Midbrain (tissue), 1 donor: Measurements from ENCODE around the gene MAG.
A peak's percentile ranks its signal among the peaks of the same experiment; 100 is the strongest.

Source experiments
- DNase-seq: peaks from one replicate; lab custom pipeline; 2025; lab: John Stamatoyannopoulos, UW

Gene MAG

DNA sequence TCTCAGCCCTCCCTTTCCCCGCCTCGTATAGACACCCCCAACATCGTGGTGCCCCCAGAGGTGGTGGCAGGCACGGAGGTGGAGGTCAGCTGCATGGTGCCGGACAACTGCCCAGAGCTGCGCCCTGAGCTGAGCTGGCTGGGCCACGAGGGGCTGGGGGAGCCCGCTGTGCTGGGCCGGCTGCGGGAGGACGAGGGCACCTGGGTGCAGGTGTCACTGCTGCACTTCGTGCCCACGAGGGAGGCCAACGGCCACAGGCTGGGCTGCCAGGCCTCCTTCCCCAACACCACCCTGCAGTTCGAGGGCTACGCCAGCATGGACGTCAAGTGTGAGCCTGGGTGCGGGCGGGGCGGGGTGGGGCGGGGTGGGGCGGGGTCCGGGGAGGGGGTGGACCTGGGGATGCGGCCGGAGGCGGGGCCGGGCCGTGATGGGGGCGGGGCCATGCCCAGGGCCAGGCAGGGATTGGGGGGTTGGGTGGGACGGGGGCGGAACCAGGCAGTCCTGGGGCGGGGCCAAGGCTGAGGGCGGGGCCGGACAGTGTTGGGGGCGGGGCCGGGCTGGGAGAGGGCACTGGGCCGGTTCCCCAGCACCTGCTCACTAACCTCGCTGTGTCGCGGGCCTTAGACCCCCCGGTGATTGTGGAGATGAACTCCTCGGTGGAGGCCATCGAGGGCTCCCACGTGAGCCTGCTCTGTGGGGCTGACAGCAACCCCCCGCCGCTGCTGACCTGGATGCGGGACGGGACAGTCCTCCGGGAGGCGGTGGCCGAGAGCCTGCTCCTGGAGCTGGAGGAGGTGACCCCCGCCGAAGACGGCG is 7.8 kb downstream of the MAG start:
- peak; percentile 63 for DNase-seq

DNA sequence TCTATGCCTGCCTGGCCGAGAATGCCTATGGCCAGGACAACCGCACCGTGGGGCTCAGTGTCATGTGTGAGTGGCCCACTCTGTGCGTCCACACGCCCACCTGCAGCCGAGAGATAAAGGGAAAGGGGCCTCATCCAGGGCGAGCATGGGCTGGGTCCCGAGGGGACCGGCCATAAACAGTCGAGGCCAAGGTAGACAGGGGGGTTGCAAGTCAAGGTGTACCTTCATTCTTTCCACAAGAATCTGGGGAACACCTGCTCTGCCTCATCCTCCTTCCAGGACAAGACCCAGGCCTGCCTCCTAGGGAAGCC is 8.3 kb downstream of the MAG start:
- DNase-seq, result no peak

DNA sequence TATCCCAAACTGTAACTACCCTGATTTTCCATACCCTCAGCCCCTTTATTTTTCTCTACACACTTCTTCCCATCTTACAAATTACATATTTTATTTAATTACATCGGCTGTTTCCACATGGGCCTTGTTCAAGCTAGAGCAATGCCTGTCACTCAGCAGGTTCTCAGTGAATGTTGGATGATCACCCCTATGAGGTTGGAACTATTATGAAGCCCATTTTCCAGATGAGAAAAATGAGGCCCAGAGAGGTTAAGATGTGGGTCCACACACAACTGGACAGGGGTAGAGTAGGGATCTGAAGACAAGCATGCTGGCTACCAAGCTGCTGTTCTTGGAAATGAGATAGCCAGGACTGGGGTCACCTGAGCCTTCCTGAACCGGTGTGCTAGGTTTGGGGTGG is 10.0 kb downstream of the MAG start:
- no peak for DNase-seq

DNA sequence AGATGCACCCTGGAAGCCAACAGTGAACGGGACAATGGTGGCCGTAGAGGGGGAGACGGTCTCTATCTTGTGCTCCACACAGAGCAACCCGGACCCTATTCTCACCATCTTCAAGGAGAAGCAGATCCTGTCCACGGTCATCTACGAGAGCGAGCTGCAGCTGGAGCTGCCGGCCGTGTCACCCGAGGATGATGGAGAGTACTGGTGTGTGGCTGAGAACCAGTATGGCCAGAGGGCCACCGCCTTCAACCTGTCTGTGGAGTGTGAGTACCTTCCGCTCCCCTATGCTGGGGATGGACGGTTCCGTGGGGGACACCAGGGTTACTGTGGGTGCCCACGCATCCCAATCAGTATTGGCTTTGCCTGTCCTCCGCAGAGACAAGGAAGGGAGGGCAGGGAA is 10.5 kb downstream of the MAG start:
- no peak for DNase-seq

DNA sequence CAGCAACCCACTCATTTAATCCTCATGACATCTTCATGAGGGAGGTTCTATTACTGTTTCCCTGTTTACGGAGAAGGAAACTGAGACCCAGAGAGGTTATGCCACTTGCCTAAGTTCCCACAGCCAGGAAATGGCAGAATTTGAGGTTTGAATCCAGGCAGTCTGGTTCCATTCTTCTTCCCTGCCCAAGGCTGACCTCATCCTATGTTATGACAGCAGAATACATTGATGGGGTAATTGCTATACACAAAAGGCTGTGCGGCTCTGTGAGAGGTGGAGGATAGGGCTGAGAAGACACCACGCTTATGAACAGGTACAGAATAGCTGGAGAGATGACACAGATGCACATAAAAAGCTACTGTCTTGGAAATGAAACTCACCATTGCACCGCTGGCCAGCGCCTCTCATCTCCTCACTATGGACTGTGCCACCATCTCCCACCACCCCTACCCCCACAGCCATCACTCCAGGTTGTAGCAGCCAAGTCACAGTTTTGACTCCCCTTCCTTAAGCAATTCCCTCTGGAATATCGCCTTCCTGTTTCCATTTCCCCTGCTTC is 11.5 kb downstream of the MAG start:
- DNase-seq, result no peak

DNA sequence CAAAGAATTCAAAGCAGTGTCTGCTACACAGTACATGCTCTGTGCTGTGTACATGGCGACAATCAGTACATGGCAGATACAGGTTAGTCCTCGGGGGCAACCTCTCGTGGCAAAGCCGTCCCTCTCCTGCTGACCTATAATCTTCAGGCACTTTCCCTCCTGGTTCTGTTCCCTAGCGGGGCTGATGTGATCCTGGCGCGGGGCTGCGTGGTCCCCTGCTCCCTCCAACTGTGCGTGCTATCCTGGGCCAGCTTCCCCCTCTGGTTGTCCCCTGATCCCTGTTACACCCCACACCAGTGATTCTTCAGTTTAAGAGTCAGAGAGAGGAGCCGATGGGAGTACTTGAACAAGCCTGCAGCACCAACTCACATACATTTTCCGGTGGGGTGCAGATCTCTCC is 12.1 kb downstream of the MAG start:
- no peak for DNase-seq

DNA sequence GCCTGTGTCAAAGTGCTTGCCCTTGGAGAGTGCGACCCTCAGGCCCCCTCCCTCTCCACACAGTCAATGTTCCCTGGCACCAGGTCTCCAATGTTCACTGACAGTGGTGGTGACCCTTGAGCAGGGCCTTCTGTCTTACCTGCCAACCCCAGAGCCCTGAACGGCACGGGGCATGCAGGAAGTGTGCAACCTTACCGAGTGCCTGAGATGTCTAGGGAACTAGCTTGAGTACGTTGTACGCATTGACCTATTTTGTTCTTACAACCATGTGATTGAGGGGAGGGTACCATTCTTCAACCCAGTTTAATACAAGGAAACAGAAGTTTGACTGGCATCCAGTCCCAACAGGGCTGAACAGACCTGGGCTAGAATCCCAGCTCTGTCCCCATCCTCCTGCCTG is 13.2 kb downstream of the MAG start:
- DNase-seq, result no peak

DNA sequence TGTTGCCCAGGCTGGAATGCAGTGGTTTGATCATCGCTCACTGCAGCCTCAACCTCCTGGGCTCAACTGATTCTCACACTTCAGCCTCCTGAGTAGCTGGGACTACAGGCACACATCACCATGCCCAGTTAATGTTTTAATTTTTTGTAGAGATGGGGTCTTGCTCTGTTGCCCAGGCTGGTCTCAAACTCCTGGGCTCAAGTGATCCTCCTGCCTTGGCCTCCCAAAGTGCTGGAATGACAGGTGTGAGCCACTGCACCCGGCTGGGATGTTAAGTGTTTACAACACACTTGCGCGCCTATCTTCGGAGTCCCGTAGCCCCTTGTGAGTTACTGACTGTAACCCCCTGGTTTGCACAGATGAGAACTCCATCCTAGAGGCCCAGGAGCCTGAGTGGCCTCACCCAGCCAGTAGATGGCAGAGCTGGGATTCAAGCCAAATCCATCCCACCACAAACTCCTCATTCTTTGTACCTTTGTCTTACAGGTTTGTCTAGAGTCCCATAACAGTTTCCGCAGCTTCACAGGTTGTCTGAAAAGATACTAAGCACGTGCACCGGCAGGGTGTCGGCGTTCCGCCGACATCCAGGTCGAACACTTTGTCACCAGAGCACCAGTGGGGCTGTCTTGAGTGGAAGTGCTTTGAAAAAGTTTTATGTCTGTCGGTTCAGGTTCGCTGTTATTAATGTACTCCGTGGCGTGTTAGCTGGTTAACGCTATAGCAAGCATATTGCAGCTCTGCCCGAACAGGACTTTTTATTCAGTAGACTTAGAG is 14.7 kb downstream of the MAG start:
- no peak for DNase-seq

DNA sequence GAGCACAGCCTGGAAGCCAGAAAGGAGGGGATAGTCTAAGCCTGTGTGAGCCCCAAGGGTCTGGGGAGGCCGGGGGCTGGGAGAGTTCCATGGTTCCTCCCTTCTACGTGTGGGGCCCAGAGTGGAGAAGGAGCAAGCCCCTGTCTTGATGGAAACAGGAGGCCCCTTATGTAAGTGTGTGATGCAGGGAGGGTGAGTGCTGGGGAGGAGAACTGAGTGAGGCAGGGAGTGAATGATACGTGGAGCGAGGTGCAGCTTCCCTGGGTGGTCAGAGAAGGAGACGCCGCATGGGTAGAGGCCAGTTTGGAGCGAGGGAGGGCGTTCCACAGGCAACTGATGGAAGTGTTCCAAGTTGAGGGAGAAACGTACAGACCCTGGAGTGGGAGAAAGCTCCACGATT is 16.0 kb downstream of the MAG start:
- DNase-seq, result no peak

DNA sequence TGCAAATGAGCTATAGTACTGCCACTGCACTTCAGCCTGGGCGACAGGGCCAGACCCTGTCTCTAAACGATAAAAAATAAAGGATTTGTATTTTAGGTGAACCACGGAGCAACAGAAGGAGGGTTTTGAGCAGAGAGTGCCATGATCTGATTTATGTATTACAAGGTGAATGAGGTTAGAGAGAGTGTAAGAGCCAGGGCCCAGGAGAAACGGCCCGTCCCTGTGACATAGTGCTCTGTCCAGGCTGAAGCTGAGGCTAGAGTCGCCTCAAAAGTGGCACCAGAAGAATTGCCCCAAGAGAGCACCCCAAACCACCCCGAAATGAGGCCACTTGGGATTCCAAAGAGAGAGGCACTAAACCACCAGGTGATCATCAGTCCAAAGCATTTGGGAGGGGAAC is 16.9 kb downstream of the MAG start:
- no peak for DNase-seq

DNA sequence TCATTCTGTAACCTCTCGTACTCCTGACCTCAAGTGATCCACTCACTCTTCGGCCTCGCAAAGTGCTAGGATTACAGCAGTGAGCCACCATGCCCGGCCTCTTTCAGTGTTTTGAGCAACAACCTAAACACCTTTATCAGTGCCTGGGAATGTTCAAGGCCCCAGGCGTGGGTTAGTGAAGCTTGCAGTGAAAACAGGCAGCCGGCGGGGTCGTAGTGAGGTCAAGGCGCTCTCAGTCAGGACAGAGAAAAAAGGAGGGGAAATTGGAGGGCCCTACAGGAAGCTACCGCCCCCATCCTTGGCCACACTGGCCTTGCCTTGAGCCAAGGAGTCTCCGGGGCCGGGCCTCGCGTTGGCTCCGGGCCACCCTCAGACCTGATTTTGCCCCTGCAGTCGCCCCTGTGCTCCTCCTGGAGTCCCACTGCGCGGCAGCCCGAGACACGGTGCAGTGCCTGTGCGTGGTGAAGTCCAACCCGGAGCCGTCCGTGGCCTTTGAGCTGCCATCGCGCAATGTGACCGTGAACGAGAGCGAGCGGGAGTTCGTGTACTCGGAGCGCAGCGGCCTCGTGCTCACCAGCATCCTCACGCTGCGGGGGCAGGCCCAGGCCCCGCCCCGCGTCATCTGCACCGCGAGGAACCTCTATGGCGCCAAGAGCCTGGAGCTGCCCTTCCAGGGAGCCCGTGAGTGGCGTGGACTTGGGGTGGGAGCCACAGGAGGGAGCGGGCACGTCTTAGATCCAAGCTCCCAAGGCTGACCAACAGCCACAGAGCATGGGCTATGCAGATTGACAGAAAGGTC is 17.7 kb downstream of the MAG start:
- no peak for DNase-seq

DNA sequence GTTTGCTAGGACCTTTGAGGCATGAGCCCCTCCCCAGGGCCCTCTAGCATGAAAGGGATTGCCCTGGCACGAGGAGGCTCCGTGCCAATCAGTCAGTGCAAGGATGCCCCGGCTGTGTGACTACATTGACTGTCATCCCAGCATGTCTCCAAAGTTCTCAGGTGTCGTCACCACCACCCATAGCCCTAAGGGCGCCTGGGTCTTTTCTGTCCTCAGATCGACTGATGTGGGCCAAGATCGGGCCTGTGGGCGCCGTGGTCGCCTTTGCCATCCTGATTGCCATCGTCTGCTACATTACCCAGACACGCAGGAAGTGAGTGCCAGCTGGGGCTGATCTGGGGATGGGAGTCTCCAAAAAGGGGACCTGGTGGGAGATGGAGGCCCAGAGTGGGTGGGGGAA is 18.4 kb downstream of the MAG start:
- no peak for DNase-seq

DNA sequence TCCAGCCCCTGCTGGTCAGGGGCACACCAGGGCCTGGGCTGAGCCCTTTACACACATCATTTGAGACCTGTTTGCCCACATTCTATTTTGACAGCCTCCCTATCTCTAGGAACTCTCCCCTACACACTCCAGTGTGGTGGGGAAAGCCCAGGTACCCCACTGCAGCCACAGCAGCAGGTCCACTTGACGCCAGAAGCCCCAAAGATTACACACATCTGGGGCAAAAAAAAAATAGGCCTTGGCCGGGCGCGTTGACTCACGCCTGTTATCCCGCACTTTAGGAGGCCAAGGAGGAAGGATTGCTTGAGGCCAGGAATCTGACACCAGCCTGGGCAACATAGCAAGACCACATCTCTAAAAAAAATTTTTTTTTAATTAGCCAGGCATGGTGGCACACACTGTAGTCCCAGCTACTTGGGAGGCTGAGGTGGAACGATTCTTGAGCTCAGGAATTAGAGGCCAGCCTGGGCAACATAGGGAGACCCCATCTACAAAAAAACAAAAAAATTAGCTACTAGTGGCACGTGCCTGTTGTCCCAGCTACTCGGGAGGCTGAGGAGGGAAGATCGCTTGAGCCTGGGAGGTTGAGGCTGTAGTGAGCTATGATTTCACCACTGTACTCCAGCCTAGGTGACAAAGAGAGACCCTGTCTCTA is 19.0 kb downstream of the MAG start:
- no peak for DNase-seq

DNA sequence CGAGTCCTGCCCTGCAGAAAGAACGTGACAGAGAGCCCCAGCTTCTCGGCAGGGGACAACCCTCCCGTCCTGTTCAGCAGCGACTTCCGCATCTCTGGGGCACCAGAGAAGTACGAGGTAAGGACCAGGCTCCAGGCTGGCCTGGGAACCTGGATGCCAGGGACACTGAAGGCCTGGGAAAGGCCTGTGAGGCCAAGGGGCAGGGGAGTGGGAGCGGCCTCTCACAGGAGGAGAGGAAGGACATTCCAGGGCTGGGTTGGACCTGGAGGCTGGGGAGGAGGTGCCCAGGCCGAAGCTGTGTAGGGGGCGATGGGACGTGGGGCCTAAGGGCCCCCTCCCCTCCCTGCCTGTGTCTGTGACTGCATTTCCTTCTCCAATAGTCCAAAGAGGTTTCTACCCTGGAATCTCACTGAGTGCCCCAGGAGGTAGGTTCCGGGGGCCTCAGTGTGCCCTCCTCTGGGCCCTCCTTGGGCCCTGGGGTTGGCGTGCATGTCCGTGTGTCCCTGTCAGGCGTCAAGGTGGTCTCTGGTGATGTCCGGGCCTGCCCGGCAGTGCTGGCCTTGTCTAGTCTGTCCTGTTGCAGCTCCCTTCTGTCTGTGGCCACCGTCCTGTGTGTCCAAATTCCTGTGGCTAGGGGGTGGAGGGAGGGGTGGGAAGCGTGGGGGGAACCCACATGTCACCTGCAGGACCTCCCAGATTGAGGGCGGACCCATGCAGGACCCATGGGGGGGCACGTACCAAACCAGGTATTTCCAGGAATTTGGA is 20.1 kb downstream of the MAG start:
- DNase-seq, result no peak

DNA sequence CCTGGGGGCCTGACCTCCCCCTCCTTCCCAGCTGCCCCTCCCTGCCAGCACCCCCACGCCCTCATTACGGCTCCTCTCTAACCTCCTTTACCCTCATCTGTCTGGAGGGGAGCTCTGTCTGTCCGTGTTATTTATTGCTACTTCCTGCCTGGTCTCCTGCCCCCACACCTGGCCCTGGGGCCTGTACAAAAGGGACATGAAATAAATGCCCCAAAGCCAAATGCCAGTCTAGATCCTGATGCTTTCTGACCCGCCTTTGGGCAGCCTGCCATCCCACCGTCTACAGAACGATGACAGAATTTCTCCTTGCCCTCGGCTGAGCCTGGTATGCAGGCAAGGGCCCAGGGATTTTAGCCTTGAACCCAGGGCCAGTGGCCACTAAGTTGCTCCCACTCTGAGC is 21.6 kb downstream of the MAG start:
- DNase-seq, result no peak

DNA sequence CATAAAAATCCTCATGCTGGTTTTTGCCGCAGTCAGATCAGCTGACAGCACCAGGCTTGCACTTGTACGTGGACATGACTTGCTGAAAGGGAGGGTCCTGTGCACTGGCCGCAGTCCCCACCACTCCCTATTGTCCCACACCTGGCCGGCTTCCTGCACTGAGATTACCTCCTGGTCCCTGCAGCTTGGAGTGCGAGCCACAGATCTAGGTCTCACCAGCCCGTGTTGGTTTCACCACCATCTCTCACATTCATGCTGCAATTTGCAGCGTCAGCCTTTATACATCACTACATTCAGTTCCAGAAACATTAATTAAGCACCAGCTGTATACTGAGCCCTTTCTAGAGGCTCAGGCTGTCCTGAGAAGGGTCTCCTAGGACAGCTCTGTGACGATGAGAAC is 22.1 kb downstream of the MAG start:
- DNase-seq, result no peak

DNA sequence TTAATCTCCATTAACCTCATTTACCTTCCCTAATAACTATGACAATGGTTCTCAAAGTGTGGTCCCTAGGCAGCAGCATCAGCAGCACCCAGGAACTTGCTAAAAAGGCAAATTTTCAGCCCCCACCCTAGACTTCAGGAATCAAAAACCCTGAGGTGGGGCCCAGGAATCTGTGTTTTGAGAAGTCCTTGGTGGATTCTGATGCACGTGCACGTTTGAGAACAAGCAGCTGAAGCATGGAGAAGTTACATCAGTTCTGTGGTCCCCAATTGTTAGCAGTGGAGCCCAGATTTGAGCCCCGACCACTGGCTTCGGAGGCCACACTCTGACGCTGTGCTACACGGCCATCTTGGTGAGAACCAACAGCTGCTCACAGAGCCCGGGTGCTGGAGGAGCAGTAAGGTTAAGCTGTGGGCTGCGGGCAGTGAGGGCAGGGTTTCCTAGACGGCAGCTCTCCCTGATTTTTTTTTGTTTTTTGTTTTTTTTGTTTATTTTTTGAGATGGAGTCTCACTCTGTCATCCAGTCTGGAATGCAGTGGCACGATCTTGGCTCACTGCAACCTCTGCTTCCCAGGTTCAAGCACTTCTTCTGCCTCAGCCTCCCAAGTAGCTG is 23.0 kb downstream of the MAG start:
- no peak for DNase-seq

DNA sequence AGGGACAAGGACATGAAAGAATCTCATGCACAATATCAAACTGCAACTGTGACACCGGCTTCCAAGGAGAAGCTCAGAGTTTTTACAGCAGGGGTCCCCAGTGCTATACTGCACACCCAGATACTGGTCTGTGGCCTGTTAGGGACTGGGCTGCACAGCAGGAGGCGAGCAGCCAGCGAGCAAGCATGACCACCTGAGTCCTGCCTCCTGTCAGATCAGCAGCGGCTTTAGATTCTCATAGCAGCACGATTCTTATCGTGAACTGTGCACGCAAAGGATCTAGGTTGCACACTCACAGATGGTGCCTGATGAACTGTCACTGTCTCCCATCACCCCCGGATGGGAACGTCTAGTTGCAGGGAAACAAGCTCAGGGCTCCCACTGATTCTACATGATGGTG is 23.9 kb downstream of the MAG start:
- no peak for DNase-seq

DNA sequence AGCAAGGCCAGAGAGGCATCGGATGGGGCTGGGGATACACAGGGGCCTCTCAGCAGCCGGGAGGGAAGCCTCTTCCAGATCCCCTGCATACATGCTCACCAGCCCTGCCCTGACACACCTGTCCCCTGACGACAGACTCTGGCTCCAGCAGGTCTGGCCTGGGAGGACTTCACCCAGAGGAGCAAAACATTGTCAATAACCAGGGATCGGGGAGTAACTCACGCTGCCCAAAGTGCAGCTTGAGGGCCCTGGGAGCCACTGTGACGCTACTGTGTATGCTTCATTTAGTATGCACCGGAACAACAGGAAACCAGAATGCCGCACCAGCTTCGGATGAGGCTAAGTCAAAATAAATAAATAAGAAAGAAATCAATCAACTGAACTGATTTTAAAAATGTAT is 24.6 kb downstream of the MAG start:
- DNase-seq, result no peak

DNA sequence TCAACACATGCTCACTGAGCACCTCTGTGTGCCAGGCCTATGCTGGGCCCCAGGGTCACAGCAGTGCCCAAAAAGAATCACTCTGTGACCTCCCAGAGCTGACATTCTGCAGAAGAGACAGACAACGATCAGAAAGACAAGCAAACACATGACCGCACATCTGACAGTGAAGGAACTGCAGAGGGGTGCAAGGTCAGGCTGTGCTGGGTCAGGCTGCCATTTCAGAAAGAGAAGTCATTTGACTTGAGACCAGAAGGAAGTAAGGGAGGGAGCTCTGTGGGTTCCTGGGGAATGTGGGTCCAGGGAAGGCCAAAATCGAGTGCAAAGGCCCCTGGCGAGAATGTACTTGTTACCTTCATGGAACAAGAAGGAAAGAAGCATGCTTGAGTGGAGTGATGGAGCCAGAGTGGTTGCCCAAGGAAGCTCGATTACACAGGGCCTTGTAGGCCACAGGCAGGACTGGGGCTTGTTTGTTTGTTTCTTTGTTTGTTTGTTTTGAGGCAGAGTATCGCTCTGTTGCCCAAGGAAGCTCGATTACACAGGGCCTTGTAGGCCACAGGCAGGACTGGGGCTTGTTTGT is 25.6 kb downstream of the MAG start:
- peak; percentile 6 for DNase-seq
